Liver (tissue), 9 donors: ENCODE data around the gene KIFC3. TPM values are rescaled to one million over a fixed set of nuclear protein-coding genes. Genes with fewer than 3 reads are reported as not detected.

Experiments used
- DNase-seq: peaks from one replicate; pipeline ENCODE4 v3.0.0-alpha.2; 2017; ENCODE audit warnings: low spot score
- H3K27ac ChIP-seq, 2 donors: one replicate each; pipeline ENCODE4 v1.7.0; 2013; ENCODE audit warnings: inconsistent platforms in 2 of 2, low read length in 2 of 2, control low read depth in 1 of 2, low read depth in 1 of 2, mild to moderate bottlenecking in 1 of 2
- H3K27me3 ChIP-seq, 4 donors: one replicate each; pipeline versions ENCODE4 v1.6.1 to v1.7.0; 2013; ENCODE audit warnings: low read length in 3 of 4, inconsistent platforms in 1 of 4, mild to moderate bottlenecking in 1 of 4, moderate library complexity in 1 of 4; ENCODE audit not compliant: control insufficient read depth in 4 of 4, insufficient read depth in 4 of 4
- H3K36me3 ChIP-seq, 4 donors: one replicate each; pipeline versions ENCODE4 v1.6.1 to v1.7.0; 2013; ENCODE audit warnings: low read length in 3 of 4, mild to moderate bottlenecking in 3 of 4, low read depth in 1 of 4, moderate library complexity in 1 of 4; ENCODE audit not compliant: control insufficient read depth in 4 of 4, insufficient read depth in 3 of 4
- H3K4me1 ChIP-seq, 4 donors: one replicate each; pipeline versions ENCODE4 v1.6.1 to v1.7.0; 2013; ENCODE audit warnings: low read length in 3 of 4, mild to moderate bottlenecking in 3 of 4, moderate library complexity in 1 of 4; ENCODE audit not compliant: control insufficient read depth in 4 of 4, insufficient read depth in 4 of 4
- H3K4me3 ChIP-seq, 3 donors: one replicate each; pipeline versions ENCODE4 v1.6.1 to v1.7.0; 2013; ENCODE audit warnings: low read length in 3 of 3, control low read depth in 1 of 3, low read depth in 1 of 3, mild to moderate bottlenecking in 1 of 3
- H3K9ac ChIP-seq, 2 donors: one replicate each; pipeline ENCODE4 v1.7.0; 2013; ENCODE audit warnings: low read length in 2 of 2, mild to moderate bottlenecking in 2 of 2, moderate library complexity in 2 of 2, control low read depth in 1 of 2, low read depth in 1 of 2
- H3K9me3 ChIP-seq, 4 donors: one replicate each; pipeline versions ENCODE4 v1.6.1 to v1.7.0; 2013; ENCODE audit warnings: low read length in 3 of 4; ENCODE audit not compliant: control insufficient read depth in 4 of 4
- EGR1 ChIP-seq, 2 donors: IDR thresholded peaks; 2 replicates each; pipeline ENCODE4 v1.6.1; 2016 to 2018; ENCODE audit warnings: antibody characterized with exemption in 2 of 2, low read depth in 2 of 2
- FOXA1 ChIP-seq: IDR thresholded peaks from 2 replicates; pipeline ENCODE4 v1.6.1; 2016; ENCODE audit warnings: antibody characterized with exemption
- FOXA2 ChIP-seq: IDR thresholded peaks from 2 replicates; pipeline ENCODE4 v1.6.1; 2016; ENCODE audit warnings: antibody characterized with exemption
- GABPA ChIP-seq, 2 donors: IDR thresholded peaks in 1 of 2; conservative IDR thresholded peaks in 1 of 2; 2 replicates each; pipeline ENCODE4 v1.6.1; 2016; ENCODE audit warnings: antibody characterized with exemption in 2 of 2, mild to moderate bottlenecking in 1 of 2, moderate library complexity in 1 of 2
- HNF4A ChIP-seq, 2 donors: conservative IDR thresholded peaks; 2 replicates each; pipeline ENCODE4 v1.6.1; 2016; ENCODE audit warnings: antibody characterized with exemption in 2 of 2, mild to moderate bottlenecking in 2 of 2
- HNF4G ChIP-seq: IDR thresholded peaks from 2 replicates; pipeline ENCODE4 v1.6.1; 2016; ENCODE audit warnings: antibody characterized with exemption
- JUND ChIP-seq, 2 donors: IDR thresholded peaks; 2 replicates each; pipeline ENCODE4 v1.6.1; 2016; ENCODE audit warnings: antibody characterized with exemption in 2 of 2
- NR2F2 ChIP-seq: IDR thresholded peaks from 2 replicates; pipeline ENCODE4 v1.6.1; 2016; ENCODE audit warnings: antibody characterized with exemption
- RAD21 ChIP-seq, 2 donors: IDR thresholded peaks; 2 replicates each; pipeline ENCODE4 v1.6.1; 2016; ENCODE audit warnings: antibody characterized with exemption in 2 of 2, mild to moderate bottlenecking in 2 of 2
- RXRA ChIP-seq, 2 donors: IDR thresholded peaks; 2 replicates each; pipeline ENCODE4 v1.6.1; 2017 to 2018; ENCODE audit warnings: antibody characterized with exemption in 2 of 2, mild to moderate bottlenecking in 1 of 2
- SP1 ChIP-seq: IDR thresholded peaks from 2 replicates; pipeline ENCODE4 v1.6.1; 2018; ENCODE audit warnings: antibody characterized with exemption, mild to moderate bottlenecking
- TAF1 ChIP-seq: conservative IDR thresholded peaks from 2 replicates; pipeline ENCODE4 v1.6.1; 2016; ENCODE audit warnings: antibody characterized with exemption, mild to moderate bottlenecking
- YY1 ChIP-seq: IDR thresholded peaks from 2 replicates; pipeline ENCODE4 v1.6.1; 2016; ENCODE audit warnings: antibody characterized with exemption, mild to moderate bottlenecking
- ZBTB33 ChIP-seq: IDR thresholded peaks from 2 replicates; pipeline ENCODE4 v1.6.1; 2016; ENCODE audit warnings: antibody characterized with exemption
- WGBS: extraction: QIAGEN DNeasy Blood & Tissue Kit; methylation state at CpG from one replicate; pipeline ENCODE4 v1.1.7; 2013; 5-methylcytosine and 5-hydroxymethylcytosine counted together
- polyA plus RNA-seq, 2 donors: library from polyadenylated mRNA; stranded (reverse) in 1 of 2; unstranded in 1 of 2; fragments of 200-250 nt in 1 of 2; fragments of >200 nt in 1 of 2; fragmentation: Nextera tagmentation in 1 of 2; extraction: Ambion mirVana in 1 of 2; gene quantifications; one replicate each; pipeline versions ENCODE4 v1.2.1 to v1.2.3, GENCODE V29; 2013 to 2015
- total RNA-seq, 2 donors: library from RNA; depleted of rRNA; stranded (reverse); fragments of >200 nt; gene quantifications; one replicate each; pipeline ENCODE4 v1.2.3, GENCODE V29; 2014
- TF ChIP-seq, protein P1 (sequence below): IDR thresholded peaks from 2 replicates; pipeline ENCODE4 v1.6.1; 2016; ENCODE audit warnings: antibody characterized with exemption, mild to moderate bottlenecking
- TF ChIP-seq, protein P2 (sequence below): IDR thresholded peaks from 2 replicates; pipeline ENCODE4 v1.6.1; 2016; ENCODE audit warnings: antibody characterized with exemption
- TF ChIP-seq, protein P3 (sequence below): IDR thresholded peaks from 2 replicates; pipeline ENCODE4 v1.6.1; 2016; ENCODE audit warnings: antibody characterized with exemption
- TF ChIP-seq, protein P4 (sequence below): fragments of 150-350 bp; IDR thresholded peaks from 2 replicates; pipeline ENCODE4 v1.5.1; 2017; ENCODE audit warnings: improper control_type of control experiment, low read depth, low read length; ENCODE audit not compliant: missing input control
- donor health status: healthy.
- donor health status: healthy.
- donor health status: healthy.
- donor health status: healthy.
- donor health status: healthy.

KIFC3 gene
- total and polyA plus RNA-seq, 4 donors, result 16.5 to 103 (median 27.4) TPM

DNA sequence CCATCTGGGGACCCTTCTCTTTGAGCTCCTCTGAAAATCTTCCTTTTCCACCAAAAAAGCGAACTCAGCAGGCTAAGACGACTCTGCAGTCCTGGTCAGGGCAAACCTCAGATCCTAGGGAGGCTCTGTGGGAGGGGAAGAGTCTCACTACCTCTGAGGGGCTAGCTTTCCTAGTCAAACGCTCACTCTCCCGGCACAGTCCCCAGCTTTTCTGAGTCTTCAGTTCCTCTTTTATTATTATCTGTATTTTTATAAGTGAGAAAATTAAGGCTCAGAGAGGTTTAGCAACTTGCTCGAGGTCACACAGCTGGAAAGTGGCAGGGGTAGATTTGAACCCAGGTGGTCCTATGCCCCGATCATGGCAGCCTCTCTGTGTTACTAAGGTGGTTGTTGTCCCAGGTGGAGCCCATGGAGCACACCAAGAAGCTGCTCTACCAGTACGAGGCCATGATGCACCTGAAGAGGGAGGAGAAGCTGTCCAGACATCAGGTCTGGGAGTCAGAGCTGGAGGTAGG, 75.8 kb downstream of the KIFC3 start:
- Histone ChIP-seq H3K27ac (no peak overlapping the region), H3K9me3 (no peaks in the 10 kb centered on the region), H3K36me3 (no peaks in the 10 kb centered on the region), H3K4me3 (no peak overlapping the region), H3K9ac (no peak overlapping the region), H3K27me3 (no peaks in the 10 kb centered on the region), H3K4me1 (no peaks in the 10 kb centered on the region)
- 85% methylated on average over 7 of the region's 7 CpGs for WGBS
- TF ChIP-seq, protein P1, sequence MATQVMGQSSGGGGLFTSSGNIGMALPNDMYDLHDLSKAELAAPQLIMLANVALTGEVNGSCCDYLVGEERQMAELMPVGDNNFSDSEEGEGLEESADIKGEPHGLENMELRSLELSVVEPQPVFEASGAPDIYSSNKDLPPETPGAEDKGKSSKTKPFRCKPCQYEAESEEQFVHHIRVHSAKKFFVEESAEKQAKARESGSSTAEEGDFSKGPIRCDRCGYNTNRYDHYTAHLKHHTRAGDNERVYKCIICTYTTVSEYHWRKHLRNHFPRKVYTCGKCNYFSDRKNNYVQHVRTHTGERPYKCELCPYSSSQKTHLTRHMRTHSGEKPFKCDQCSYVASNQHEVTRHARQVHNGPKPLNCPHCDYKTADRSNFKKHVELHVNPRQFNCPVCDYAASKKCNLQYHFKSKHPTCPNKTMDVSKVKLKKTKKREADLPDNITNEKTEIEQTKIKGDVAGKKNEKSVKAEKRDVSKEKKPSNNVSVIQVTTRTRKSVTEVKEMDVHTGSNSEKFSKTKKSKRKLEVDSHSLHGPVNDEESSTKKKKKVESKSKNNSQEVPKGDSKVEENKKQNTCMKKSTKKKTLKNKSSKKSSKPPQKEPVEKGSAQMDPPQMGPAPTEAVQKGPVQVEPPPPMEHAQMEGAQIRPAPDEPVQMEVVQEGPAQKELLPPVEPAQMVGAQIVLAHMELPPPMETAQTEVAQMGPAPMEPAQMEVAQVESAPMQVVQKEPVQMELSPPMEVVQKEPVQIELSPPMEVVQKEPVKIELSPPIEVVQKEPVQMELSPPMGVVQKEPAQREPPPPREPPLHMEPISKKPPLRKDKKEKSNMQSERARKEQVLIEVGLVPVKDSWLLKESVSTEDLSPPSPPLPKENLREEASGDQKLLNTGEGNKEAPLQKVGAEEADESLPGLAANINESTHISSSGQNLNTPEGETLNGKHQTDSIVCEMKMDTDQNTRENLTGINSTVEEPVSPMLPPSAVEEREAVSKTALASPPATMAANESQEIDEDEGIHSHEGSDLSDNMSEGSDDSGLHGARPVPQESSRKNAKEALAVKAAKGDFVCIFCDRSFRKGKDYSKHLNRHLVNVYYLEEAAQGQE, result no peak
- no peak for TF ChIP-seq JUND (IDR thresholded peaks at IDR 0.05)
- TF ChIP-seq HNF4G, result no peak
- no peak for TF ChIP-seq HNF4A (conservative IDR thresholded peaks at IDR 0.05)
- no peak for TF ChIP-seq YY1
- TF ChIP-seq FOXA1, result no peak
- TF ChIP-seq RXRA (IDR thresholded peaks at IDR 0.05), result no peak
- no peak for TF ChIP-seq NR2F2
- TF ChIP-seq, protein P2, sequence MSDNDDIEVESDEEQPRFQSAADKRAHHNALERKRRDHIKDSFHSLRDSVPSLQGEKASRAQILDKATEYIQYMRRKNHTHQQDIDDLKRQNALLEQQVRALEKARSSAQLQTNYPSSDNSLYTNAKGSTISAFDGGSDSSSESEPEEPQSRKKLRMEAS, result no peak
- TF ChIP-seq GABPA (IDR thresholded peaks at IDR 0.05 in 1 of 2, conservative IDR thresholded peaks at IDR 0.05 in 1 of 2), result no peak
- TF ChIP-seq TAF1, result no peak
- no peak for TF ChIP-seq FOXA2
- no peak for DNase-seq

- Histone ChIP-seq H3K27me3 (no peaks in the 10 kb centered on the region), H3K36me3 (no peaks in the 10 kb centered on the region), H3K27ac (no peak overlapping the region), H3K4me1 (no peaks in the 10 kb centered on the region), H3K4me3 (no peak overlapping the region), H3K9ac (no peak overlapping the region), H3K9me3 (no peaks in the 10 kb centered on the region)
- DNase-seq, result no peak
- TF ChIP-seq, protein P2, result no peak
- no peak for TF ChIP-seq EGR1 (IDR thresholded peaks at IDR 0.05; ENCODE audit: low read depth in 2 of 2)
- no peak for TF ChIP-seq RAD21 (IDR thresholded peaks at IDR 0.05)
- TF ChIP-seq, protein P3, sequence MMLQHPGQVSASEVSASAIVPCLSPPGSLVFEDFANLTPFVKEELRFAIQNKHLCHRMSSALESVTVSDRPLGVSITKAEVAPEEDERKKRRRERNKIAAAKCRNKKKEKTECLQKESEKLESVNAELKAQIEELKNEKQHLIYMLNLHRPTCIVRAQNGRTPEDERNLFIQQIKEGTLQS, result no peak
- TF ChIP-seq HNF4G, result no peak
- TF ChIP-seq YY1, result no peak
- TF ChIP-seq TAF1, result no peak
- no peak for TF ChIP-seq ZBTB33
- no peak for TF ChIP-seq HNF4A (conservative IDR thresholded peaks at IDR 0.05)
- TF ChIP-seq GABPA (IDR thresholded peaks at IDR 0.05 in 1 of 2, conservative IDR thresholded peaks at IDR 0.05 in 1 of 2), result no peak
- TF ChIP-seq, protein P4, sequence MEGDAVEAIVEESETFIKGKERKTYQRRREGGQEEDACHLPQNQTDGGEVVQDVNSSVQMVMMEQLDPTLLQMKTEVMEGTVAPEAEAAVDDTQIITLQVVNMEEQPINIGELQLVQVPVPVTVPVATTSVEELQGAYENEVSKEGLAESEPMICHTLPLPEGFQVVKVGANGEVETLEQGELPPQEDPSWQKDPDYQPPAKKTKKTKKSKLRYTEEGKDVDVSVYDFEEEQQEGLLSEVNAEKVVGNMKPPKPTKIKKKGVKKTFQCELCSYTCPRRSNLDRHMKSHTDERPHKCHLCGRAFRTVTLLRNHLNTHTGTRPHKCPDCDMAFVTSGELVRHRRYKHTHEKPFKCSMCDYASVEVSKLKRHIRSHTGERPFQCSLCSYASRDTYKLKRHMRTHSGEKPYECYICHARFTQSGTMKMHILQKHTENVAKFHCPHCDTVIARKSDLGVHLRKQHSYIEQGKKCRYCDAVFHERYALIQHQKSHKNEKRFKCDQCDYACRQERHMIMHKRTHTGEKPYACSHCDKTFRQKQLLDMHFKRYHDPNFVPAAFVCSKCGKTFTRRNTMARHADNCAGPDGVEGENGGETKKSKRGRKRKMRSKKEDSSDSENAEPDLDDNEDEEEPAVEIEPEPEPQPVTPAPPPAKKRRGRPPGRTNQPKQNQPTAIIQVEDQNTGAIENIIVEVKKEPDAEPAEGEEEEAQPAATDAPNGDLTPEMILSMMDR, result no peak
- TF ChIP-seq NR2F2, result no peak
- TF ChIP-seq SP1, result no peak
- TF ChIP-seq FOXA2, result no peak
- TF ChIP-seq JUND (IDR thresholded peaks at IDR 0.05), result no peak
- no peak for TF ChIP-seq RXRA (IDR thresholded peaks at IDR 0.05)
- TF ChIP-seq, protein P1, result no peak
- no peak for TF ChIP-seq FOXA1
- WGBS, result 95% methylated on average over 30 of the region's 30 CpGs
Measured at GRCh38 chr16:57725976-57726375, 76.3 kb downstream of the KIFC3 start.
